Stimulated activated CD4-positive, alpha-beta T cell treated with anti-CD3 and anti-CD28 coated beads, Interleukin-1b, Interleukin-23, amount 100 ng/mL, for 1 hour (primary cell): ENCODE measurements around the gene HOXD4.

ENCODE experiments used
- DNase-seq, 2 donors: peaks; one replicate each; pipeline ENCODE4 v3.0.0-alpha.2; 2020; ENCODE audit warnings: low read depth in 2 of 2

Gene HOXD4

DNA sequence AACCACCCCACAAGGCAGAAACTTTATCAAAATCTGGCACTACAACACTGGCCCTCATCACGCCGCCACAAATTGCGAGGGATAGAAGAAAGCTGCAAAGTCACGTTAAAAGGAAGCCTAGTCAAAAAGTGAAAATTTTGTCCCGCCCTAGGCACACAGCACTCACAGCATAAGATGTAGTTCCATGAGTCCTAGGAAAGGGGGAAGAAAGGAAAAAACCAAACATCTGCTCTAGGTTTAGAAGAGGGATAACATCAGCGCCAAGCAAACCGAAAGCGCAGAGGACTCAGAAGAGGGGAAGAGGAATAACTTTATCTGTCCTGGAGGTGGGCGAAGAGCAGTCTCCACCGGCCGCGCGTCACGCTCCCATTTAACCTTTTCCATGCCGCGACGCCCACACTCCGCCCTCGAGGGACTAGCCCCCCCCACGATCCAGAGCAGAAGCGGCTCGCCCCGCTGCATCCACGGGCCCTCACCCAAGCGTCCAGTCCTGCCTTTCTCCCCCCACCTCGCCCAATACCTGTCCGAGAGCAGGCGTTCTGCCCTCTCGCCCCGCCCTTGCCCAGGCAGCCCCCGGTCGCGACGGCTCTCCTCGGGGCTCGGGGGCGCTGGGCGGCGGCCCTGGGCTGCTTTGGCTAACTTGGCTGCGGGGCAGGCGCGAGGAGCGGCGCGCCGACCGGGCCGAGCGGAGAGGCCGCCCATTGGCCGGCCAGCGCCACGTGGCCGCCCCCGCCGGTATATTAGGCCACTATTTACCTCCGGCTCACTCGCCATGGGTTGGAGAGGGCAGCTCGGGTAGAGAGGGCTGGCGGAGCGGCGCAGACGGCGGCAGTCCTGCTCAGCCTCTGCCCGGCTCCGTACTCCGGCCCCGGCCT, 36.8 kb downstream of the HOXD4 start, which contains the start of gene HOXD1:
HOXD1 (plus strand) TSS at position 770 of the 875 bp plus-strand sequence. CDS start 134 bp downstream, outside the sequence.
- no peak for DNase-seq

DNA sequence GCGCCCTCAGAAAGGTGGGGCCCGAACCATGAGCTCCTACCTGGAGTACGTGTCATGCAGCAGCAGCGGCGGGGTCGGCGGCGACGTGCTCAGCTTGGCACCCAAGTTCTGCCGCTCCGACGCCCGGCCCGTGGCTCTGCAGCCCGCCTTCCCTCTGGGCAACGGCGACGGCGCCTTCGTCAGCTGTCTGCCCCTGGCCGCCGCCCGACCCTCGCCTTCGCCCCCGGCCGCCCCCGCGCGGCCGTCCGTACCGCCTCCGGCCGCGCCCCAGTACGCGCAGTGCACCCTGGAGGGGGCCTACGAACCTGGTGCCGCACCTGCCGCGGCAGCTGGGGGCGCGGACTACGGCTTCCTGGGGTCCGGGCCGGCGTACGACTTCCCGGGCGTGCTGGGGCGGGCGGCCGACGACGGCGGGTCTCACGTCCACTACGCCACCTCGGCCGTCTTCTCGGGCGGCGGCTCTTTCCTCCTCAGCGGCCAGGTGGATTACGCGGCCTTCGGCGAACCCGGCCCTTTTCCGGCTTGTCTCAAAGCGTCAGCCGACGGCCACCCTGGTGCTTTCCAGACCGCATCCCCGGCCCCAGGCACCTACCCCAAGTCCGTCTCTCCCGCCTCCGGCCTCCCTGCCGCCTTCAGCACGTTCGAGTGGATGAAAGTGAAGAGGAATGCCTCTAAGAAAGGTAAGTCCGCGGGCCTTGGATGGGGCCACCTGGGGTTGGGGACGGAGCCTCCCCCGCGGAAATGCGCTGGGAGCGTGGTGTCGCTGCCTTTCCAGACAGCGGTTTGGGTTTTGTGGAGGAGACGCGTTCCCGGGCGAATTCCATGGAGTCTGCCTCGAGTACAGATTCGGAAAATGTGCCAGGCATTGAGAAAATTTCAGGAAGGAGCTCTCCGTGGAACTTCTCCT, 37.7 kb downstream of the HOXD4 start:
- DNase-seq = no peak

DNA sequence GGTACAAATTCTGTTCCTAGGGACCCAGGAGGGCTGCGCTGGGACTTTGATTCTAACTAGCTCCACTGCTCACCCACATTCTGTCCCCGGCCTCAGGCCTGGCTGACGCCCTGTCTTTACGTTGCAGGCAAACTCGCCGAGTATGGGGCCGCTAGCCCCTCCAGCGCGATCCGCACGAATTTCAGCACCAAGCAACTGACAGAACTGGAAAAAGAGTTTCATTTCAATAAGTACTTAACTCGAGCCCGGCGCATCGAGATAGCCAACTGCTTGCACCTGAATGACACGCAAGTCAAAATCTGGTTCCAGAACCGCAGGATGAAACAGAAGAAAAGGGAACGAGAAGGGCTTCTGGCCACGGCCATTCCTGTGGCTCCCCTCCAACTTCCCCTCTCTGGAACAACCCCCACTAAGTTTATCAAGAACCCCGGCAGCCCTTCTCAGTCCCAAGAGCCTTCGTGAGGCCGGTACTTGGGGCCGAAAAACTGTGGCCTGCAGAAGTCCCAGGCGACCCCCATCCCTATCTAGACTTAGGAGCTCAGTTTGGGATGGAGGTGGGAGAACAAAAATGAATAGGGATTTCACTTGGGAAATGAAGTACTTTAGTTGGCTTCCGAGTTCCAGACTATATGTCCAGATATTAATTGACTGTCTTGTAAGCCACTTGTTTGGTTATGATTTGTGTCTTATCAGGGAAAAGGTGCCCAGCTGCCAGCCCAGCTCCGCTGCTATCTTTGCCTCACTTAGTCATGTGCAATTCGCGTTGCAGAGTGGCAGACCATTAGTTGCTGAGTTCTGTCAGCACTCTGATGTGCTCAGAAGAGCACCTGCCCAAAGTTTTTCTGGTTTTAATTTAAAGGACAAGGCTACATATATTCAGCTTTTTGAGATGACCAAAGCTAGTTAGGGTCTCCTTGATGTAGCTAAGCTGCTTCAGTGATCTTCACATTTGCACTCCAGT, 38.6 kb downstream of the HOXD4 start:
- no peak for DNase-seq

DNA sequence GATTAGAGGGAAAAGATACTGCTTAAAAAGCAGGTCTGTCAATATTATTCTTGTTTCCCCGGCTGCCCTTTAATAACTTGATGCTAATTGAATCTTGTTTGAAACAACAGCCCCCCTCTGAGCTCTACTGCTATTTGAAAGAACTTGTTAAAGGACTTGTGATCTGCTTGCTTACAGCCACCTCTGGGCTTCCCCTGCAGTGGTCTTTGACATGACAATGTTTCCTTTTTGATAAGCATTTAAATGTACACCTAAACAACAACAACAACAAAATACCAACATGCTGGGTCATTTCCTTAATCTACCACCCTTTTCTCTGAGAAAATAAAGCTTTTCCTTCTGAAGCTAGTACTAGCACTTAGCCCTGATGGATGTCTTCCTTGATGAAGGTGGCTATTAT, 41.0 kb downstream of the HOXD4 start:
- no peak for DNase-seq

DNA sequence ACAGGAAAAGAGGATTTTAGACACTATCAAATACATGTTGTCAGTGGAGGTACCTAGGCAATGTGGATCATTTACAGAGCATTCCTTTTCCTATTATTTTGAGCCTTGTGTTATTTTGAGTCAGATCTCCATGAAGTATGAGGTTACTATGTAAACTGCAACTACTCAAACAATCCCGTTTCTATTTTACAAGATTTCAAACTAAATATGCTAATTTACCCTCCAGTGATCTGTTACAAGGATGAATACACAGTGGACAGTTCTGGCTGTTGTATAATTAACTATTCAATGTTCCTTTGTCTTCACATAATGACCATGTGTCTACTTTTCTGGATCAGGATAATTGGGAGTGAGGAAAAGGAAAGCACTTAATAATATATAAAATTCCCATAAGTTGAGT, 41.7 kb downstream of the HOXD4 start:
- no peak for DNase-seq

DNA sequence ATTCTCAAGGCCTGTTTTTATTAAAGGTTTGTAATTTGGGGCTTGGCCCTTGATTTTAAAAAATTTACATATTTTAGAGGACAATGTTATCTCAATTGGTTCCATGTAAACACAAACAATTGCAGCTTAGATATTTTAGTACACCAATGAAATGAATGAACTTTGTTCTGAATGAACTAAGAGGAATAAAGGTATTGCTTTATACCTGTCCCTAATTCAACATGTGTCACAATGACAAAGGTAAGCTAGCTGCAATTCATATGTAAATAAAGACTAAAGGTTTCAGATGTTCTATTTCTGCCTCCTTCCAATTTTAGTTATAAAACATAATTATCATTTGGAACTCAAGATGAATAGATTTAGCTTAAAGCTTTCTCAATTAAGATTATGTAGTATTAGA, 48.6 kb downstream of the HOXD4 start:
- DNase-seq = no peak

DNA sequence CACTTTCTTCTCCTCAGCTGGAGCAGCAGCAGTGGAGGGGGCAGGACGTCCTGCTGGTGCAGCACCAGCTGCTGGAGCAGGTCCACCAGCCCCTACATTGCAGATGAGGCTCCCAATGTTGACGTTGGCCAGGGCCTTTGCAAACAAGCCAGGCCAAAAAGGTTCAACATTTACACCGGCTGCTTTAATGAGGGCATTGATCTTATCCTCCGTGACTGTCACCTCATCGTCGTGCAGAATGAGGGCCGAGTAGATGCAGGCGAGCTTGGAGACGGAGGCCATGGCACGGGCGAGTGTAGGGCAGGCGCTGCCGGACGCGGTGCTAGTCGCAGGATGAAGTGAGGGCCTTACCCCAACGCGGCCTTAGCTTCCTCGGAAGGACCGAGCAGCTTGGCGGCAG, 49.6 kb downstream of the HOXD4 start:
- DNase-seq = no peak

DNA sequence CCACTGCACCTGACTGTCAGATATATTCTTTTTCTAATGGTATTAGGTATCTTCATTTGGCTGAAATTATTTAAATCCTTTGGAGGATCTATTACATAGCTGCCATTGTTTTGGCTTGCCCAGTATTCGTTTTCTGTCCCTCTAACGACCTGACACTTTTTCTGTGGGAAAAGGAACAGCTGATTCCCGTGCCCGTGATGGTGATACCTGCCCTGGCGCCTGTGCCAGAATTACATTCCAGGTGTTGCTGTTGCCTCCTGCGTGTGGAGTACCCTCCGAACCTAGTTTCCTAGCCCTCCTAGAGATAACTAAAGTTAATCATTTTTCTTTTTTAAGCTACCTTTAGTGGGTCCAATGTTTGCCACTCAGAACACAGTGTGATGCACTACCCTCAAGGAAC, 51.1 kb downstream of the HOXD4 start:
- no peak for DNase-seq
